Bronchial smooth muscle cell (primary cell): ENCODE results near the gene SENP7. TPM values are rescaled to one million over a fixed set of nuclear protein-coding genes. Genes with fewer than 3 reads are reported as not detected.

Experiments
- total RNA-seq: library from RNA; depleted of rRNA; stranded (reverse); fragments of >200 nt; gene quantifications from 2 replicates; pipeline ENCODE4 v1.2.1, GENCODE V29; 2014

Gene SENP7, protein sequence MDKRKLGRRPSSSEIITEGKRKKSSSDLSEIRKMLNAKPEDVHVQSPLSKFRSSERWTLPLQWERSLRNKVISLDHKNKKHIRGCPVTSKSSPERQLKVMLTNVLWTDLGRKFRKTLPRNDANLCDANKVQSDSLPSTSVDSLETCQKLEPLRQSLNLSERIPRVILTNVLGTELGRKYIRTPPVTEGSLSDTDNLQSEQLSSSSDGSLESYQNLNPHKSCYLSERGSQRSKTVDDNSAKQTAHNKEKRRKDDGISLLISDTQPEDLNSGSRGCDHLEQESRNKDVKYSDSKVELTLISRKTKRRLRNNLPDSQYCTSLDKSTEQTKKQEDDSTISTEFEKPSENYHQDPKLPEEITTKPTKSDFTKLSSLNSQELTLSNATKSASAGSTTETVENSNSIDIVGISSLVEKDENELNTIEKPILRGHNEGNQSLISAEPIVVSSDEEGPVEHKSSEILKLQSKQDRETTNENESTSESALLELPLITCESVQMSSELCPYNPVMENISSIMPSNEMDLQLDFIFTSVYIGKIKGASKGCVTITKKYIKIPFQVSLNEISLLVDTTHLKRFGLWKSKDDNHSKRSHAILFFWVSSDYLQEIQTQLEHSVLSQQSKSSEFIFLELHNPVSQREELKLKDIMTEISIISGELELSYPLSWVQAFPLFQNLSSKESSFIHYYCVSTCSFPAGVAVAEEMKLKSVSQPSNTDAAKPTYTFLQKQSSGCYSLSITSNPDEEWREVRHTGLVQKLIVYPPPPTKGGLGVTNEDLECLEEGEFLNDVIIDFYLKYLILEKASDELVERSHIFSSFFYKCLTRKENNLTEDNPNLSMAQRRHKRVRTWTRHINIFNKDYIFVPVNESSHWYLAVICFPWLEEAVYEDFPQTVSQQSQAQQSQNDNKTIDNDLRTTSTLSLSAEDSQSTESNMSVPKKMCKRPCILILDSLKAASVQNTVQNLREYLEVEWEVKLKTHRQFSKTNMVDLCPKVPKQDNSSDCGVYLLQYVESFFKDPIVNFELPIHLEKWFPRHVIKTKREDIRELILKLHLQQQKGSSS
- total RNA-seq: 14.0 and 17.2 TPM in 2 replicates

DNA sequence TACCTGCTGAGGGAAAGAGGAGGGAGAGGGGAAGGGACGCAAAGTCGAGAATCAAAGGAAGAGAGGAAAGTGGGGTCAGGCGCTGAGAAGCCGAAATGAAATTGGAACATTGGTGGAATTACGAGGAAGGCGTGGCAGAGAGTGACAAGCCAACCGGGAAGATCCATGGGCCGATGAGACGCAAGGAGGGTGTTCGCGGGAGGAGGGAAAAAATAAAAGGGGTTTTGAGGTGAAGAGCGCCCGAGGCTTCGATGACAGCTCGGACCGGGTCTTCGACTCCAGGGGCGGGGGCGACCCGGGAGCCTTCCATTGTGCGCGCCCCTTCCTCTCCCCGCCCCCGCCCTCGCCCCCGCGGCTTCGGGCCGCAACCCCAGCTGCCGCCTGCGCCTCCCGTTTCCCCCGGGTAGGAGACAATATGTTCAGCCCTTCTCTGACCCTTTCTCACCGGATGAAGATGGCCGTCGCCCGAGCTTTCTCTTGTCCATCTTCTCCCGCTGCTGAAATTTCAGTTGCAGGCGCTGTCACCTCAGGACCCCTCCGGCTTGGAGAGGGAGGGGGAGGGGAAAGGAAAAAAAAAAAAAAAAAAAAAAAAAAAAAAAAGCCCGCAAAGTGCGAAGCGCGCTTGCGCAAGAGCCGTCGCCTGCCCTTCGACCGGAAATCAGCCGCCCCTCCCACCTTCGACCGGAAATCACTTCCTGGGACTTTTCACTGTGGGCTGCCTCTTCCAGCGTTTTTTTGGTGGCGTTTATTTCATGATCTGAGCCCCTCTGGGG lies at the start of gene SENP7:
Gene SENP7 (minus strand): TSS at position 567 of the 773 bp plus-strand sequence. CDS start 82 bp downstream, at position 485.

DNA sequence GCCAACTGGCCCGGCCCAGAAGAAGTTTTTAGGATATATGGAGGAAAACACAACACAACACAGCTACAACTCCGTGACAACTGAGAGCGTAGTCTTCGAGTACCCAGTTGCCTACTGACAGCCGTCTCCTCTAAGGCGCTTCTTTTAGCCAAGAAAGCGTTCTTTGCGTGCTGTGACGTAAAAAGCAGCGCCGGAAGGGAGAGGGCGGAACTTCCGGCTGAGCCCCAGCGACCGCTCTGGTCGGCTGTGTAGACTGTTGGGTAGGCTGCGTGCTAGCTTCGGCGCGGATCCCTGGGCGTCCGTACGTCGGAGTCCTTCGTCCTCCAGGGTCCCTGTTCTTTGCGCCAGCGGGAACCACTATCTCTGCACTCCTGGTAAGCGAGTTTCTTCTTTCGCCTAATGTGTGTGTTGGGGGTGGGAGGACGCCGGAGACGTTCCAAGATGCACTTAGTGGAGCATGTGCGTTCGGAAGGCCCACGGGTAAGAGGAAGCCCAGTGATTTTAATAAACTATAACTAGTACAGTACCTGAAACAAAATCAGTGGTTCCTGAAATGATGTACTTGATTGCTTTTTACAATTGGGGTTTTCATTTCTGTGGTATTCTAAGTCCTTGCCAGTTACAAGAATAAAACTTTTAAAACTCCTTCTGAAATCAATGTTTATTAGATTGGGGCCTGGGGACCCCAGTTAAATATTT lies 48.8 kb upstream of the SENP7 start, which contains the start of gene TRMT10C:
Gene TRMT10C (plus strand): TSS at position 239 of the 699 bp plus-strand sequence. CDS start 2,914 bp downstream, outside the sequence.

DNA sequence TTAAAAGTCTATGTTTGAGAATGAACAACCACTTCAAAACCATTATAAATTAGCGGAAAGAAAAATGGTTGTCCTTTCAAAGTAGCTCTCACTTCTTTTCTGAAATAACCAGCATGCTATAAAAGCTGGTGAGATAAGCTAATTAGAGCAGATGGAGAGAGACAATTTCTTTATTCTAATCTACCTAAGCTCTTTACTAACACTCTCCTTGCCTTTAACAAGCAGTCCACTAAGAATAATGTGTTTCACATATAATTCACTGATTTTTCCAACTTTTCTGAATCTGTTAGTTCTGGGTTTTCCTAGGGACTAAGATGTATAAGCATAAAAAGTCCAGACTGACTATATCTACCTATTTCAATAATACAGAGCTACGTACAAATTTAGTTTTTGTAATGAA lies 192.5 kb downstream of the SENP7 start, which contains the start of gene IMPG2:
Gene IMPG2 (minus strand): TSS at position 101 of the 400 bp plus-strand sequence. CDS start 203 bp downstream, outside the sequence.

Other genes starting within 250 kb of the SENP7 start
- gene IMPG2, start 192.6 kb downstream of the SENP7 start, total RNA-seq: 0.32 and 0.86 TPM in 2 replicates
- 10.0 and 21.6 TPM in 2 replicates for gene TRMT10C, start 48.7 kb upstream of the SENP7 start, total RNA-seq
- 52.7 and 103 TPM in 2 replicates for gene PCNP, start 61.0 kb upstream of the SENP7 start, total RNA-seq
- 15.8 and 16.2 TPM in 2 replicates for gene ZBTB11, start 163.9 kb upstream of the SENP7 start, total RNA-seq
- 1,287 and 2,144 TPM in 2 replicates for gene RPL24, start 173.5 kb upstream of the SENP7 start, total RNA-seq
- 8.7 and 10.1 TPM in 2 replicates for gene CEP97, start 211.4 kb upstream of the SENP7 start, total RNA-seq